Naive thymus-derived CD4-positive, alpha-beta T cell (primary cell): ENCODE results near the gene YPEL1. TPM values are rescaled to one million over a fixed set of nuclear protein-coding genes. Genes with fewer than 3 reads are reported as not detected.
A peak's percentile ranks its signal among the peaks of the same experiment; 100 is the strongest.

ENCODE experiments used
- ATAC-seq: fragments of 150-1000 bp; cut with Tn5 transposase; 2 replicates; pipeline ENCODE4 v1.10.0; 2021; ENCODE audit warnings: mild to moderate bottlenecking, moderate library complexity
- CTCF ChIA-PET: fragments of 350-600 bp; sonication (Branson Sonifier 250); formaldehyde crosslinking; loops from one replicate; lab custom pipeline; 2021; ENCODE audit warnings: antibody characterized with exemption; lab: Charles Lee
- POLR2A ChIA-PET: fragments of 350-600 bp; sonication (Branson Sonifier 250); formaldehyde crosslinking; loops from one replicate; lab custom pipeline; 2021; ENCODE audit warnings: antibody characterized with exemption, inconsistent platforms; lab: Charles Lee
- DNase-seq, 9 donors: peaks; one replicate each; pipeline versions ENCODE4 v3.0.0 to v3.0.0-alpha.2; 2020 to 2022; ENCODE audit warnings: mixed read lengths in 1 of 9
- H3K27ac ChIP-seq: one replicate; pipeline ENCODE4 v1.7.0; 2013; ENCODE audit warnings: mild to moderate bottlenecking, low read depth, low read length, moderate library complexity
- H3K27me3 ChIP-seq, 2 donors: one replicate each; pipeline ENCODE4 v1.7.0; 2013; ENCODE audit warnings: low read length in 2 of 2, mild to moderate bottlenecking in 2 of 2, moderate library complexity in 2 of 2; ENCODE audit not compliant: control insufficient read depth in 2 of 2, insufficient read depth in 2 of 2
- H3K36me3 ChIP-seq, 3 experiments: 1 replicate in 2 of 3; 2 replicates in 1 of 3; pipeline ENCODE4 v1.7.0; 2013; ENCODE audit warnings: low read length in 3 of 3, mild to moderate bottlenecking in 3 of 3, moderate library complexity in 1 of 3; ENCODE audit not compliant: insufficient read depth in 3 of 3, control insufficient read depth in 2 of 3
- H3K4me1 ChIP-seq, 2 donors: one replicate each; pipeline ENCODE4 v1.7.0; 2013; ENCODE audit warnings: low read length in 2 of 2, mild to moderate bottlenecking in 2 of 2, moderate library complexity in 1 of 2; ENCODE audit not compliant: control insufficient read depth in 2 of 2, insufficient read depth in 2 of 2
- H3K4me3 ChIP-seq: 2 replicates; pipeline ENCODE4 v1.7.0; 2013; ENCODE audit warnings: mild to moderate bottlenecking, low read length
- H3K9me3 ChIP-seq, 3 experiments: 1 replicate in 2 of 3; 2 replicates in 1 of 3; pipeline ENCODE4 v1.7.0; 2013; ENCODE audit warnings: low read length in 3 of 3; ENCODE audit not compliant: control insufficient read depth in 2 of 3
- H3K27ac Mint-ChIP-seq, 9 donors: one replicate each; pipeline ENCODE4 v1.8.0; 2020 to 2022; ENCODE audit warnings: mixed read lengths in 9 of 9, mild to moderate bottlenecking in 8 of 9, moderate library complexity in 5 of 9, inconsistent platforms in 2 of 9
- H3K27me3 Mint-ChIP-seq, 5 donors: one replicate each; pipeline ENCODE4 v1.8.0; 2021 to 2022; ENCODE audit warnings: mixed read lengths in 5 of 5, mild to moderate bottlenecking in 1 of 5
- H3K36me3 Mint-ChIP-seq, 5 donors: one replicate each; pipeline ENCODE4 v1.8.0; 2020 to 2022; ENCODE audit warnings: mixed read lengths in 5 of 5, mild to moderate bottlenecking in 3 of 5, inconsistent platforms in 1 of 5
- H3K4me1 Mint-ChIP-seq, 7 donors: one replicate each; pipeline ENCODE4 v1.8.0; 2020 to 2022; ENCODE audit warnings: mixed read lengths in 7 of 7, mild to moderate bottlenecking in 3 of 7, inconsistent platforms in 1 of 7
- H3K4me3 Mint-ChIP-seq, 10 donors: one replicate each; pipeline ENCODE4 v1.8.0; 2020 to 2022; ENCODE audit warnings: mild to moderate bottlenecking in 10 of 10, mixed read lengths in 10 of 10, moderate library complexity in 6 of 10, inconsistent platforms in 2 of 10
- H3K9me3 Mint-ChIP-seq, 11 donors: one replicate each; pipeline ENCODE4 v1.8.0; 2020 to 2022; ENCODE audit warnings: mixed read lengths in 11 of 11, mild to moderate bottlenecking in 4 of 11, inconsistent platforms in 1 of 11, moderate library complexity in 1 of 11
- intact Hi-C, 2 donors: fragments of 100-400 bp; cut with micrococcal nuclease; formaldehyde crosslinking; loops; one replicate each; pipeline ENCODE4 v1.15.1; 2023
- polyA plus RNA-seq, 2 donors: library from polyadenylated mRNA; unstranded; fragments of 300-500 nt; fragmentation: Illumina TruSeq; gene quantifications; one replicate each; pipeline ENCODE4 v1.2.3, GENCODE V29; 2021
- total RNA-seq, 6 experiments: library from RNA in 5 of 6; stranded (reverse) in 5 of 6; gene quantifications; 1 replicate in 5 of 6; 2 replicates in 1 of 6; pipeline ENCODE4 v1.2.3 and lab custom pipeline; 2021 to 2026

The YPEL1 gene
- total and polyA plus RNA-seq, 7 experiments from 2014 or later, result 1.5 to 9.5 (median 3.6) TPM

- Histone ChIP-seq H3K4me1 (no peaks in the 10 kb centered on the region), H3K9me3 (no peaks in the 10 kb centered on the region), H3K27me3 (no peaks in the 10 kb centered on the region), H3K27ac (no peak overlapping the region), H3K4me3 (no peak overlapping the region), H3K36me3 (peaks cover 0 to under 1% (median 0%) of the 10 kb centered on the region in 3 experiments)
- intact Hi-C loops, result no loop called here
- CTCF ChIA-PET, result no interaction called here
- H3K9me3 Mint-ChIP-seq, result peaks cover 0 to 2% (median 0%) of the 10 kb centered on the region in 11 donors
- peaks cover 0 to 9% (median 0%) of the 10 kb centered on the region in 7 donors for H3K4me1 Mint-ChIP-seq
- DNase-seq (no peak), ATAC-seq (no peak)
- H3K27me3 Mint-ChIP-seq, result no peaks in the 10 kb centered on the region
- H3K27ac Mint-ChIP-seq, result peak overlapping the region in 1 of 9 donors; percentile 32
- H3K4me3 Mint-ChIP-seq, result no peak overlapping the region
- POLR2A ChIA-PET, result interaction anchor here (0.6 kb wide), 1 partner anchor 11 kb away, joined by 3 read pairs; no protein-coding TSS in a partner anchor
- peaks cover 0 to 3% (median 0%) of the 10 kb centered on the region in 5 donors for H3K36me3 Mint-ChIP-seq
Measured at GRCh38 chr22:21703684-21704316, 31.8 kb downstream of the YPEL1 start.

GRCh38 chr22:21702700-21703683 is 32.6 kb downstream of the YPEL1 start:
- Histone ChIP-seq H3K9me3 (no peaks in the 10 kb centered on the region), H3K27me3 (no peaks in the 10 kb centered on the region), H3K36me3 (peaks cover 0 to 5% (median 0%) of the 10 kb centered on the region in 3 experiments), H3K27ac (no peak overlapping the region), H3K4me1 (no peaks in the 10 kb centered on the region), H3K4me3 (no peak overlapping the region)
- peaks cover 0 to 9% (median 0%) of the 10 kb centered on the region in 7 donors for H3K4me1 Mint-ChIP-seq
- ATAC-seq (no peak), DNase-seq (no peak)
- peaks cover 0 to 3% (median 0%) of the 10 kb centered on the region in 5 donors for H3K36me3 Mint-ChIP-seq
- no peak overlapping the region for H3K4me3 Mint-ChIP-seq
- ChIA-PET CTCF (no interaction called here), POLR2A (no interaction called here)
- intact Hi-C loops, result no loop called here
- H3K27ac Mint-ChIP-seq, result peak overlapping the region in 6 of 9 donors; percentile 48 to 83 (median 76)
- peaks cover 0 to 2% (median 0%) of the 10 kb centered on the region in 11 donors for H3K9me3 Mint-ChIP-seq
- no peaks in the 10 kb centered on the region for H3K27me3 Mint-ChIP-seq

- peaks cover 0 to 9% (median 0%) of the 10 kb centered on the region in 7 donors for H3K4me1 Mint-ChIP-seq
- Histone ChIP-seq H3K4me3 (no peak overlapping the region), H3K36me3 (peaks cover 0 to 12% (median 0%) of the 10 kb centered on the region in 3 experiments), H3K9me3 (no peaks in the 10 kb centered on the region), H3K27me3 (no peaks in the 10 kb centered on the region), H3K4me1 (no peaks in the 10 kb centered on the region), H3K27ac (peak overlapping the region; percentile 20)
- H3K4me3 Mint-ChIP-seq, result no peak overlapping the region
- H3K27me3 Mint-ChIP-seq, result no peaks in the 10 kb centered on the region
- DNase-seq (no peak), ATAC-seq (no peak)
- peaks cover 0 to 2% (median 0%) of the 10 kb centered on the region in 11 donors for H3K9me3 Mint-ChIP-seq
- peak overlapping the region in 8 of 9 donors; percentile 48 to 83 (median 72) for H3K27ac Mint-ChIP-seq
- peaks cover 0 to 3% (median 0%) of the 10 kb centered on the region in 5 donors for H3K36me3 Mint-ChIP-seq
- CTCF ChIA-PET, result no interaction called here
- intact Hi-C loops, result no loop called here
- POLR2A ChIA-PET, result no interaction called here
Measured at GRCh38 chr22:21702094-21702493, 33.5 kb downstream of the YPEL1 start.

GRCh38 chr22:21701384-21701971 is 34.1 kb downstream of the YPEL1 start:
- H3K27ac Mint-ChIP-seq, result peak overlapping the region in 7 of 9 donors; percentile 32 to 82 (median 68)

GRCh38 chr22:21700822-21701221 is 34.8 kb downstream of the YPEL1 start:
- no peaks in the 10 kb centered on the region for H3K4me1 ChIP-seq
- POLR2A ChIA-PET, result no interaction called here
- Mint-ChIP-seq H3K9me3 (peaks cover 0 to 2% (median 0%) of the 10 kb centered on the region in 11 donors), H3K4me1 (peaks cover 0 to 9% (median 0%) of the 10 kb centered on the region in 7 donors), H3K4me3 (no peak overlapping the region), H3K36me3 (peaks cover 0 to 8% (median 6%) of the 10 kb centered on the region in 5 donors), H3K27ac (peak overlapping the region in 4 of 9 donors; percentile 38 to 71 (median 48)), H3K27me3 (no peaks in the 10 kb centered on the region)
- H3K36me3 ChIP-seq, result peaks cover 0 to 25% (median 0%) of the 10 kb centered on the region in 3 experiments
- CTCF ChIA-PET, result no interaction called here
- no peaks in the 10 kb centered on the region for H3K27me3 ChIP-seq
- ATAC-seq (no peak), DNase-seq (no peak)
- intact Hi-C loops, result no loop called here
- no peak overlapping the region for H3K4me3 ChIP-seq
- no peak overlapping the region for H3K27ac ChIP-seq
- H3K9me3 ChIP-seq, result no peaks in the 10 kb centered on the region

More at GRCh38 chr22:21701384-21701971, 34.1 kb downstream of the YPEL1 start:
- Histone ChIP-seq H3K4me3 (no peak overlapping the region), H3K4me1 (no peaks in the 10 kb centered on the region), H3K27ac (peak overlapping the region; percentile 20), H3K27me3 (no peaks in the 10 kb centered on the region), H3K9me3 (no peaks in the 10 kb centered on the region), H3K36me3 (peaks cover 0 to 18% (median 0%) of the 10 kb centered on the region in 3 experiments)
- POLR2A ChIA-PET, result no interaction called here
- ATAC-seq (no peak), DNase-seq (no peak)
- H3K36me3 Mint-ChIP-seq, result peaks cover 0 to 7% (median 3%) of the 10 kb centered on the region in 5 donors
- H3K4me3 Mint-ChIP-seq, result no peak overlapping the region
- intact Hi-C loops, result no loop called here
- CTCF ChIA-PET, result no interaction called here
- H3K27me3 Mint-ChIP-seq, result no peaks in the 10 kb centered on the region
- H3K4me1 Mint-ChIP-seq, result peaks cover 0 to 9% (median 0%) of the 10 kb centered on the region in 7 donors
- H3K9me3 Mint-ChIP-seq, result peaks cover 0 to 2% (median 0%) of the 10 kb centered on the region in 11 donors

- Histone ChIP-seq H3K27me3 (no peaks in the 10 kb centered on the region), H3K36me3 (peaks cover 0 to 36% (median 0%) of the 10 kb centered on the region in 3 experiments), H3K27ac (no peak overlapping the region), H3K9me3 (no peaks in the 10 kb centered on the region), H3K4me3 (no peak overlapping the region), H3K4me1 (no peaks in the 10 kb centered on the region)
- POLR2A ChIA-PET, result no interaction called here
- H3K27me3 Mint-ChIP-seq, result no peaks in the 10 kb centered on the region
- peak overlapping the region in 3 of 9 donors; percentile 12 to 73 (median 38) for H3K27ac Mint-ChIP-seq
- H3K4me1 Mint-ChIP-seq, result peaks cover 0 to 9% (median 0%) of the 10 kb centered on the region in 7 donors
- ATAC-seq (no peak), DNase-seq (no peak)
- H3K4me3 Mint-ChIP-seq, result no peak overlapping the region
- H3K9me3 Mint-ChIP-seq, result peaks cover 0 to 2% (median 0%) of the 10 kb centered on the region in 11 donors
- peaks cover 0 to 10% (median 6%) of the 10 kb centered on the region in 5 donors for H3K36me3 Mint-ChIP-seq
- intact Hi-C loops, result no loop called here
- CTCF ChIA-PET, result interaction anchor here (0.6 kb wide), 1 partner anchor 14 kb away, joined by 3 read pairs; no protein-coding TSS in a partner anchor
Measured at GRCh38 chr22:21699643-21700042, 36.0 kb downstream of the YPEL1 start.
